Vagina (tissue), 2 donors: ENCODE measurements around the gene ABCA13. TPM values are rescaled to one million over a fixed set of nuclear protein-coding genes. Genes with fewer than 3 reads are reported as not detected.

Experiments
- DNase-seq, 2 donors: peaks; one replicate each; pipeline ENCODE4 v3.0.0-alpha.2; 2017; ENCODE audit errors: extremely low spot score in 2 of 2
- H3K27ac ChIP-seq: fragments of 200-600 bp; sonication (generic); one replicate; pipeline ENCODE4 v1.5.1; 2019
- H3K27me3 ChIP-seq: fragments of 200-600 bp; sonication (generic); one replicate; pipeline ENCODE4 v1.5.1; 2019
- H3K36me3 ChIP-seq, 2 donors: fragments of 200-600 bp; sonication (generic); one replicate each; pipeline ENCODE4 v1.5.1; 2017 to 2019
- H3K4me1 ChIP-seq: fragments of 200-600 bp; sonication (generic); one replicate; pipeline ENCODE4 v1.5.1; 2019
- H3K4me3 ChIP-seq, 2 donors: fragments of 200-600 bp; sonication (generic); 1 replicate in 1 of 2; 2 replicates in 1 of 2; pipeline ENCODE4 v1.5.1; 2016 to 2019
- H3K9me3 ChIP-seq: fragments of 200-600 bp; sonication (generic); one replicate; pipeline ENCODE4 v1.5.1; 2019
- CTCF ChIP-seq, 3 experiments: fragments of 450-650 bp in 2 of 3; fragments of 200-600 bp in 1 of 3; sonication (generic) in 1 of 3; IDR thresholded peaks; one replicate each; pipeline ENCODE4 v1.5.1; 2017 to 2019; ENCODE audit warnings: antibody characterized with exemption in 3 of 3, mild to moderate bottlenecking in 2 of 3, moderate library complexity in 2 of 3
- POLR2A ChIP-seq, 2 donors: fragments of 450-650 bp; IDR thresholded peaks; one replicate each; pipeline ENCODE4 v1.6.1; 2017; ENCODE audit warnings: antibody characterized with exemption in 2 of 2, mild to moderate bottlenecking in 2 of 2, moderate library complexity in 2 of 2
- POLR2AphosphoS5 ChIP-seq, 2 donors: sonication (generic); formaldehyde crosslinking; IDR thresholded peaks; one replicate each; pipeline ENCODE4 v1.9.0; 2017; ENCODE audit warnings: antibody characterized with exemption in 2 of 2, mild to moderate bottlenecking in 2 of 2, low read depth in 1 of 2; ENCODE audit not compliant: insufficient read depth in 1 of 2
- intact Hi-C: fragments of 100-400 bp; cut with DNase I; formaldehyde crosslinking; loops from one replicate; pipeline ENCODE4 v1.15.1; 2023
- total RNA-seq: library from RNA; depleted of rRNA; stranded (reverse); fragments of >200 nt; gene quantifications from one replicate; pipeline ENCODE4 v1.2.3, GENCODE V29; 2016

ABCA13 gene
- total RNA-seq, 1 donor from 2014 or later, result under 0.01 TPM

GRCh38 chr7:48161407-48162125, 9.7 kb upstream of the ABCA13 start:
- no peak overlapping the region for H3K4me3 ChIP-seq
- H3K36me3 ChIP-seq, result no peaks in the 10 kb centered on the region
- TF ChIP-seq POLR2A (IDR thresholded peaks at IDR 0.05) (no peak), POLR2AphosphoS5 (IDR thresholded peaks at IDR 0.05; ENCODE audit: insufficient read depth in 1 of 2, low read depth in 1 of 2) (no peak), CTCF (IDR thresholded peaks at IDR 0.05) (no peak)
- no peaks in the 10 kb centered on the region for H3K4me1 ChIP-seq
- no peaks in the 10 kb centered on the region for H3K9me3 ChIP-seq
- no peak for DNase-seq
- intact Hi-C loops, result no loop called here
- no peaks in the 10 kb centered on the region for H3K27me3 ChIP-seq
- H3K27ac ChIP-seq, result no peak overlapping the region

- Histone ChIP-seq H3K4me3 (no peak overlapping the region), H3K36me3 (no peaks in the 10 kb centered on the region), H3K4me1 (no peaks in the 10 kb centered on the region), H3K9me3 (no peaks in the 10 kb centered on the region), H3K27me3 (no peaks in the 10 kb centered on the region), H3K27ac (no peak overlapping the region)
- intact Hi-C loops, result loop anchor here (5.0 kb wide), 1 partner anchor 1422 kb away; no protein-coding TSS in a partner anchor
- no peak for TF ChIP-seq POLR2A (IDR thresholded peaks at IDR 0.05)
- no peak for TF ChIP-seq POLR2AphosphoS5 (IDR thresholded peaks at IDR 0.05; ENCODE audit: insufficient read depth in 1 of 2, low read depth in 1 of 2)
- no peak for TF ChIP-seq CTCF (IDR thresholded peaks at IDR 0.05)
- no peak for DNase-seq
Observed at GRCh38 chr7:48165157-48165556, 6.1 kb upstream of the ABCA13 start.

- no peak for DNase-seq
- H3K9me3 ChIP-seq, result no peaks in the 10 kb centered on the region
- intact Hi-C loops, result loop anchor here (5.0 kb wide), 1 partner anchor 1419 kb away; no protein-coding TSS in a partner anchor
- no peaks in the 10 kb centered on the region for H3K36me3 ChIP-seq
- H3K4me1 ChIP-seq, result no peaks in the 10 kb centered on the region
- no peak for TF ChIP-seq POLR2A (IDR thresholded peaks at IDR 0.05)
- TF ChIP-seq POLR2AphosphoS5 (IDR thresholded peaks at IDR 0.05; ENCODE audit: insufficient read depth in 1 of 2, low read depth in 1 of 2), result no peak
- TF ChIP-seq CTCF (IDR thresholded peaks at IDR 0.05), result no peak
- no peak overlapping the region for H3K4me3 ChIP-seq
- no peaks in the 10 kb centered on the region for H3K27me3 ChIP-seq
- no peak overlapping the region for H3K27ac ChIP-seq
Observed at GRCh38 chr7:48168159-48168558, 3.1 kb upstream of the ABCA13 start.

- Histone ChIP-seq H3K27ac (no peak overlapping the region), H3K4me1 (no peaks in the 10 kb centered on the region), H3K36me3 (no peaks in the 10 kb centered on the region), H3K9me3 (no peaks in the 10 kb centered on the region), H3K27me3 (no peaks in the 10 kb centered on the region), H3K4me3 (no peak overlapping the region)
- intact Hi-C loops, result no loop called here
- DNase-seq, result no peak
- TF ChIP-seq POLR2AphosphoS5 (IDR thresholded peaks at IDR 0.05; ENCODE audit: insufficient read depth in 1 of 2, low read depth in 1 of 2) (no peak), CTCF (IDR thresholded peaks at IDR 0.05) (no peak), POLR2A (IDR thresholded peaks at IDR 0.05) (no peak)
Observed at GRCh38 chr7:48170506-48170905, 752 bp upstream of the ABCA13 start.

GRCh38 chr7:48173313-48173712, 2.1 kb downstream of the ABCA13 start:
- TF ChIP-seq POLR2AphosphoS5 (IDR thresholded peaks at IDR 0.05; ENCODE audit: insufficient read depth in 1 of 2, low read depth in 1 of 2), result no peak
- TF ChIP-seq CTCF (IDR thresholded peaks at IDR 0.05), result no peak
- no peak for TF ChIP-seq POLR2A (IDR thresholded peaks at IDR 0.05)
- Histone ChIP-seq H3K9me3 (no peaks in the 10 kb centered on the region), H3K4me1 (no peaks in the 10 kb centered on the region), H3K27ac (no peak overlapping the region), H3K36me3 (no peaks in the 10 kb centered on the region), H3K4me3 (no peak overlapping the region), H3K27me3 (no peaks in the 10 kb centered on the region)
- intact Hi-C loops, result no loop called here
- no peak for DNase-seq
